ENCODE results near the gene TWNK.

- TF ChIP-seq HMG20B (CRISPR knock-in tag; IDR thresholded peaks at IDR 0.05) = no peak
- no peak for TF ChIP-seq CREB3 (tag; conservative IDR thresholded peaks at IDR 0.05; ENCODE audit: low read depth)
- TF ChIP-seq XRCC4 (IDR thresholded peaks at IDR 0.05; ENCODE audit: extremely low read depth, insufficient read depth, insufficient read length) = no peak
- TF ChIP-seq POLR2A (conservative IDR thresholded peaks at IDR 0.05) = no peak
- TF ChIP-seq PTBP1 (IDR thresholded peaks at IDR 0.05; ENCODE audit: low read depth, low read length) = no peak
Measured at GRCh38 chr10:101008823-101009423, 21.6 kb downstream of the TWNK start.

Data from K562 (cell line).